ENCODE measurements around the gene C10orf67. TPM values are rescaled to one million over a fixed set of nuclear protein-coding genes. Genes with fewer than 3 reads are reported as not detected.
"Not testable (repeated sequence)": the region's sequence is repeated elsewhere in the genome, so short reads cannot be mapped to it uniquely, and the experiment has no call there.

Gene C10orf67
- total RNA-seq, 4 donors from 2014 or later, result not detected

DNA sequence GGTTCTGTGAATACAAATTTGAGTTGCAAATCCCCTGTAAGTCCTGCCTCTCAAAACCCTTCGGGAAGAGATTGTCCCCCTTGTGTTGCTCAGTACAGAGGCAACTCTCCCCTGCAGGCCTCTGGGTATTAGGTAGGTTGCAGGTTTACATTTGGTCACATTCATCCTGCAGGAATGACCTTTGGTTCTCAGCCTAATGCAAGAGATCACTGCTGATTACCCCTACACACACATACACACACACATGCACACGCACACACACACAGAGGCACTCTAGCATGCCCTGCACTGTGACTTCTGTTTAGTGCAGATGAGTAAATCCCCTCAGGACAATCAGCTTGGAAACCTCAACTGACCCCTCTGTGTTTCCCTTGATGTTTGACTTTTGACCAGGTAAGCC lies 69.2 kb downstream of the C10orf67 start:
- no peak for ATAC-seq

DNA sequence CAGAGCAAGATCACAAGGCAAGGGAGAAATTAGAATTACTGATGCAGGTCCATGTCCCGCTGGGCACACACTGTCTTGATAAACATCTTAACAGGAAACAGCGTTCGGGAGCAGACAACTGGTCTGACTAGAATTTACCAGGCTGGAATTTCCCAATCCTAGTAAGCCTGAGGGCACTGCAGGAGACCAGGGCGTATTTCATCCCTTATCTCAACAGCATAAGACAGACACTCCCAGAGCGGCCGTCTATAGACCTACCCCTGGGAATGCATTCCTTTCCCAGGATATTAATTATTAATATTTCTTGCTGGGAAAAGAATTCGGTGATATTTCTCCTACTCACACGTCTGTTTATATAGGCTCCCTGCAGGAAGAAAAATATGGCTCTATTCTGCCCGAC lies 70.4 kb downstream of the C10orf67 start:
- WGBS, 2 donors (ENCODE audit: low coverage in 1 of 2), result 85 to 89% methylated on average over 8 to 9 of the region's 9 CpGs
- H3K4me3 ChIP-seq, H3K36me3 ChIP-seq, H3K4me1 ChIP-seq, H3K27ac ChIP-seq, ATAC-seq: not testable (repeated sequence)
- Histone ChIP-seq H3K9me3 (peaks cover 0 to 52% (median 0%) of the 10 kb centered on the region in 3 donors), H3K27me3 (peaks cover 11% of the 10 kb centered on the region)

More for the DNA sequence above, 69.2 kb downstream of the C10orf67 start:
- Histone ChIP-seq H3K9me3 (peaks cover 0 to 44% (median 0%) of the 10 kb centered on the region in 3 donors), H3K27ac (no peak overlapping the region), H3K4me3 (no peak overlapping the region), H3K36me3 (no peaks in the 10 kb centered on the region), H3K27me3 (peaks cover 13% of the 10 kb centered on the region), H3K4me1 (no peaks in the 10 kb centered on the region)
- WGBS, 2 donors (ENCODE audit: low coverage in 1 of 2), result 60 to 79% methylated on average over 2 of the region's 2 CpGs
- TF ChIP-seq, protein P1, sequence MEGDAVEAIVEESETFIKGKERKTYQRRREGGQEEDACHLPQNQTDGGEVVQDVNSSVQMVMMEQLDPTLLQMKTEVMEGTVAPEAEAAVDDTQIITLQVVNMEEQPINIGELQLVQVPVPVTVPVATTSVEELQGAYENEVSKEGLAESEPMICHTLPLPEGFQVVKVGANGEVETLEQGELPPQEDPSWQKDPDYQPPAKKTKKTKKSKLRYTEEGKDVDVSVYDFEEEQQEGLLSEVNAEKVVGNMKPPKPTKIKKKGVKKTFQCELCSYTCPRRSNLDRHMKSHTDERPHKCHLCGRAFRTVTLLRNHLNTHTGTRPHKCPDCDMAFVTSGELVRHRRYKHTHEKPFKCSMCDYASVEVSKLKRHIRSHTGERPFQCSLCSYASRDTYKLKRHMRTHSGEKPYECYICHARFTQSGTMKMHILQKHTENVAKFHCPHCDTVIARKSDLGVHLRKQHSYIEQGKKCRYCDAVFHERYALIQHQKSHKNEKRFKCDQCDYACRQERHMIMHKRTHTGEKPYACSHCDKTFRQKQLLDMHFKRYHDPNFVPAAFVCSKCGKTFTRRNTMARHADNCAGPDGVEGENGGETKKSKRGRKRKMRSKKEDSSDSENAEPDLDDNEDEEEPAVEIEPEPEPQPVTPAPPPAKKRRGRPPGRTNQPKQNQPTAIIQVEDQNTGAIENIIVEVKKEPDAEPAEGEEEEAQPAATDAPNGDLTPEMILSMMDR (IDR thresholded peaks at IDR 0.05), result no peak
- no peak for TF ChIP-seq EP300 (IDR thresholded peaks at IDR 0.05)
- no peak for TF ChIP-seq POLR2AphosphoS5 (IDR thresholded peaks at IDR 0.05)
- TF ChIP-seq POLR2A (IDR thresholded peaks at IDR 0.05), result no peak

DNA sequence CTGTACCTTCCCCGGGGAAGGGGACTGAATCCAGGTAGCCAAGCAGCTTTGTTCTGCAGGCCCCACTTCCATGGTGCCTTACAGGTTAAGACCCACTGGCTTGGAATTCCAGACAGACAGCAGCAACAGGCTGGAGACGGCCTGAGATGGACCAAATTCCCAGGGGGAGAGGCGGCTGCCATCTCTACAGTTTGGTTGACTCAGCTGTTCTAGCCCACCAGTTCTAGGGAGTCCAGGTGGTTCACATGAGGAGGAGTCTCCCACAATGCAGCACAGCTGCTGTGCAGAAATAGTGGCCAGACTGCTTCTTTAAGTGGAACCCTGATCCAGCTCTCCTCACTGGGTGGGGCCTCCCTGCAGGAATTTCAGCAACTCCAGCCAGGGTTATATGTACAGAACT lies 74.1 kb downstream of the C10orf67 start:
- Histone ChIP-seq H3K27ac (no peak overlapping the region), H3K4me1 (no peaks in the 10 kb centered on the region), H3K27me3 (peaks cover 6% of the 10 kb centered on the region), H3K36me3 (no peaks in the 10 kb centered on the region), H3K9me3 (peaks cover 0 to 52% (median 0%) of the 10 kb centered on the region in 3 donors), H3K4me3 (no peak overlapping the region)
- WGBS, 2 donors (ENCODE audit: low coverage in 1 of 2), result no CpG with 5 or more reads among the region's 3 CpGs
- ATAC-seq, result no peak
- no peak for TF ChIP-seq POLR2AphosphoS5 (IDR thresholded peaks at IDR 0.05)

- no peaks in the 10 kb centered on the region for H3K4me1 ChIP-seq
- H3K27ac ChIP-seq, result no peak overlapping the region
- TF ChIP-seq POLR2AphosphoS5 (IDR thresholded peaks at IDR 0.05), result no peak
- TF ChIP-seq, protein P1 (IDR thresholded peaks at IDR 0.05), result no peak
- TF ChIP-seq POLR2A (IDR thresholded peaks at IDR 0.05), result no peak
- peaks cover 14% of the 10 kb centered on the region for H3K27me3 ChIP-seq
- no peaks in the 10 kb centered on the region for H3K36me3 ChIP-seq
- no peak overlapping the region for H3K4me3 ChIP-seq
- no peaks in the 10 kb centered on the region for H3K9me3 ChIP-seq
- ATAC-seq, result no peak
- WGBS, 2 donors (ENCODE audit: low coverage in 1 of 2), result 62 to 68% methylated on average over 9 of the region's 9 CpGs
These were observed 81.0 kb downstream of the C10orf67 start for GRCh38 chr10:23263441-23264164.

DNA sequence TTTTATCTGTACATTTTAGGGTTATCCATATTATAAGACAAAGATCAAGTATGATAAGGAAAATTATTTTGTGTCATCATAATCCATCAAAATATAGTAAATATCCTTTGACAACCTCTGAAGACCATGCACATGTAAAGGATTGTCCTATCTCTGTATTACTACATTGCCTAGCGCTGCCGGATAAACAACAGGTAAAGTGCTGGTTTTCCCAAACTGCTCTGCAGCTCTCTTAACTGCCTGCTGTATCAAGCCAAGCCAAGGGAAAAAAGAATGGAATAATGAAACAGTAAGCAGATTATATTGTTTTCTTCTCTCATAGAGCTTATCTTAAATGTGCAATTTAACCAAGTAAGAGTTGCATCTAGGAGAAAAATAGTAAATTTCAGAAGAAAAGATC lies 81.7 kb downstream of the C10orf67 start:
- no peak overlapping the region for H3K27ac ChIP-seq
- no peaks in the 10 kb centered on the region for H3K36me3 ChIP-seq
- no peak for ATAC-seq
- TF ChIP-seq POLR2A (IDR thresholded peaks at IDR 0.05) (no peak), POLR2AphosphoS5 (IDR thresholded peaks at IDR 0.05) (no peak), EP300 (IDR thresholded peaks at IDR 0.05) (no peak)
- TF ChIP-seq, protein P1 (IDR thresholded peaks at IDR 0.05), result no peak
- H3K4me1 ChIP-seq, result no peaks in the 10 kb centered on the region
- 71 to 100% methylated on average over 2 of the region's 2 CpGs for WGBS, 2 donors (ENCODE audit: low coverage in 1 of 2)
- no peak overlapping the region for H3K4me3 ChIP-seq
- H3K27me3 ChIP-seq, result peaks cover 16% of the 10 kb centered on the region
- H3K9me3 ChIP-seq, result no peaks in the 10 kb centered on the region

DNA sequence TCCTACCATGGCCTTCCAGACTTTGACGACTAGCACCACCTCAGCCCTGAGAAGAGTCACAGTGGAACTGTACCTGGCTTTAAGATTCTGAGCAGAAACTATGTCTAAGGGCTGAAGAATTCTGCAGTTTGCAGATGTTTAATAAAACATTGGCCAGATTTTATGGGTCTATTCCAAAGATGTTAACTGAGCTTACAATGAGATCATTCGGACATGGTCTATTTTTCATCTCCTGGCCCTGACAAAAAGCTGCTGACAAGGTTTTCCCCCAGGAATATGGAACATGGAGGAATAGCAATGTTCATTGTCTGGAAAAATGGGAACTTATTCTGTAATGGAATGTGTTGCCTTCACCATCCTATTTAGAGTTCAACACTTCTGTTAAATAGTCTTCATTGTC lies 86.1 kb downstream of the C10orf67 start:
- H3K9me3 ChIP-seq, result no peaks in the 10 kb centered on the region
- H3K4me3 ChIP-seq, result no peak overlapping the region
- H3K4me1 ChIP-seq, result no peaks in the 10 kb centered on the region
- no peak overlapping the region for H3K27ac ChIP-seq
- no peaks in the 10 kb centered on the region for H3K36me3 ChIP-seq
- no peak for ATAC-seq
- 50 to 57% methylated on average over 1 to 2 of the region's 2 CpGs for WGBS, 2 donors (ENCODE audit: low coverage in 1 of 2)
- no peak for TF ChIP-seq EP300 (IDR thresholded peaks at IDR 0.05)
- peaks cover 26% of the 10 kb centered on the region for H3K27me3 ChIP-seq

Data from gastroesophageal sphincter (tissue), 4 donors.